GM19240 (cell line): ENCODE results near the gene ATG7.

ENCODE experiments used
- DNase-seq: peaks from one replicate; pipeline ENCODE4 v3.0.0; 2011; ENCODE audit warnings: low spot score; ENCODE audit not compliant: insufficient read length

Gene ATG7

GRCh38 chr3:11290743-11291680 lies 18.8 kb downstream of the ATG7 start:
- DNase-seq: no peak

GRCh38 chr3:11291808-11292207 lies 19.6 kb downstream of the ATG7 start:
- DNase-seq: no peak

- DNase-seq: no peak
Measured at GRCh38 chr3:11297126-11297525, 24.9 kb downstream of the ATG7 start.

GRCh38 chr3:11300970-11301369 lies 28.8 kb downstream of the ATG7 start:
- DNase-seq: no peak

GRCh38 chr3:11302444-11302843 lies 30.2 kb downstream of the ATG7 start:
- DNase-seq: no peak

GRCh38 chr3:11304175-11304574 lies 32.0 kb downstream of the ATG7 start:
- no peak for DNase-seq

- no peak for DNase-seq
Measured at GRCh38 chr3:11305509-11305908, 33.3 kb downstream of the ATG7 start.

- no peak for DNase-seq
Measured at GRCh38 chr3:11306817-11307589, 34.8 kb downstream of the ATG7 start.

GRCh38 chr3:11307830-11308432 lies 35.7 kb downstream of the ATG7 start:
- no peak for DNase-seq

- no peak for DNase-seq
Measured at GRCh38 chr3:11310258-11310657, 38.1 kb downstream of the ATG7 start.

- DNase-seq: no peak
Measured at GRCh38 chr3:11312166-11312565, 40.0 kb downstream of the ATG7 start.

- no peak for DNase-seq
Measured at GRCh38 chr3:11317300-11317699, 45.1 kb downstream of the ATG7 start.

GRCh38 chr3:11322931-11323330 lies 50.7 kb downstream of the ATG7 start:
- no peak for DNase-seq

- no peak for DNase-seq
Measured at GRCh38 chr3:11323813-11324212, 51.6 kb downstream of the ATG7 start.

GRCh38 chr3:11327619-11328018 lies 55.4 kb downstream of the ATG7 start:
- no peak for DNase-seq

- DNase-seq: no peak
Measured at GRCh38 chr3:11328196-11328945, 56.2 kb downstream of the ATG7 start.

GRCh38 chr3:11329777-11330176 lies 57.6 kb downstream of the ATG7 start:
- no peak for DNase-seq

- no peak for DNase-seq
Measured at GRCh38 chr3:11331101-11331500, 58.9 kb downstream of the ATG7 start.

GRCh38 chr3:11335056-11335608 lies 62.9 kb downstream of the ATG7 start:
- DNase-seq: peak; percentile 3

GRCh38 chr3:11339541-11339940 lies 67.3 kb downstream of the ATG7 start:
- no peak for DNase-seq

- no peak for DNase-seq
Measured at GRCh38 chr3:11346416-11346815, 74.2 kb downstream of the ATG7 start.
